HG02798 (cell line): ENCODE measurements around the gene WNT9A.

Experiments
- ATAC-seq: cut with Tn5 transposase; IDR thresholded peaks from one replicate; pipeline ENCODE4 v1.9.1; 2021; ENCODE audit warnings: mild to moderate bottlenecking; ENCODE audit not compliant: unreplicated experiment, poor library complexity

Gene WNT9A

DNA sequence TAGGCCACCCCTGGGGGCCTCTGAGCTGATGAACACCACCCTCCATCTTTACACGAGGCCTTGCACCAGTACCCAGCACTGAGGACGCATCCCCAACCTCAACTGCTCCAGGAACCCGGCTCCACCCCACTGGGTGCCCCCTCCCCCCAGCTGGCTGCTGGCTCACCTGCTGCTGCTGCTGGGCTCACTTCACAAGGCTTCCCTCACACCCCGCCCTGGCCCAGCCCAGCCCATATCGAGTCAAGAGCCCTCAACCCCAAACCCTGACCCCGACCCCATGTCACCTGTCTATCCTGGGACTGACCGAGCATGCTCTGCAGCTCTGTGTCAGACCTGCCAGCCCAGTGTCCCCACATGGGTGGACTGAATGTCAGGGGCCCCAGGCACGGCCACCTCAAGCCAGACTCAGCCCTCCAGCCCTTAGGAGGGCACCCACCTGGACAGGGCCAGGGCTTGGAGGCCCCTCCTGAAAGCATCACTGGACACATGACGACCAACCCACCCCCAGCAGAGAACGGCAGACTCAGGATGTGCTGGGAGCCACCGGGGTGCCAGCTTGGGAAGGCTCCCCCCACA lies 21.4 kb downstream of the WNT9A start:
- no peak for ATAC-seq

DNA sequence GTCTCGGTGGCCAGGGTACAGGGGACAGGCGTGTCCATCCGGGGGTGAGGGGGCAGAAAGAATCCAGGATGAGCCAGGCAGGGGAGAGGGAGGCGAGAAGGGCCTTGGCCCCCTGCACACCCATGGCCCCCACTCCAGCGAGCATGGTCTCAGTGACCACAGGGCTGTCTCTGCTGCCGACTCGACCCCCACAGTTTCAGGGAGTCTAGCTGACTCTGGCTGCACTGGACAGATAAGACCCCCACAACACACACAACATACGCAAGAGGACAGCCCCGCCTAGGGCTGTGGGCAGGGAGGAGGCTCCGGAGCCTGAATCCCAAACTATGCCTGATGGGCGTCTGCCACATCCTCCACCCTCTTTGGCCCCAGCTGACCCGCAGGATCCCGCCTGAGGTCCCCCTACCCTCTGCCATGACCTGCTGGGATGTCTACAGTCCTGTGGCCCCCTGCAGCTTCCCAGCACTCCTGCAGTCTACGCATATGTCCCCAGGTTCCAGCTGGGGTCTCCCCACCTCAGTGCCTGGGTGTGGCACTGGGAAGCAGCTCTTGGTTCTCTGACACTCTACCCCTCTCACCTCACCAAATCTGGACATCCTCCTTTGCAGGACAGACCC lies 22.0 kb downstream of the WNT9A start:
- ATAC-seq = no peak

DNA sequence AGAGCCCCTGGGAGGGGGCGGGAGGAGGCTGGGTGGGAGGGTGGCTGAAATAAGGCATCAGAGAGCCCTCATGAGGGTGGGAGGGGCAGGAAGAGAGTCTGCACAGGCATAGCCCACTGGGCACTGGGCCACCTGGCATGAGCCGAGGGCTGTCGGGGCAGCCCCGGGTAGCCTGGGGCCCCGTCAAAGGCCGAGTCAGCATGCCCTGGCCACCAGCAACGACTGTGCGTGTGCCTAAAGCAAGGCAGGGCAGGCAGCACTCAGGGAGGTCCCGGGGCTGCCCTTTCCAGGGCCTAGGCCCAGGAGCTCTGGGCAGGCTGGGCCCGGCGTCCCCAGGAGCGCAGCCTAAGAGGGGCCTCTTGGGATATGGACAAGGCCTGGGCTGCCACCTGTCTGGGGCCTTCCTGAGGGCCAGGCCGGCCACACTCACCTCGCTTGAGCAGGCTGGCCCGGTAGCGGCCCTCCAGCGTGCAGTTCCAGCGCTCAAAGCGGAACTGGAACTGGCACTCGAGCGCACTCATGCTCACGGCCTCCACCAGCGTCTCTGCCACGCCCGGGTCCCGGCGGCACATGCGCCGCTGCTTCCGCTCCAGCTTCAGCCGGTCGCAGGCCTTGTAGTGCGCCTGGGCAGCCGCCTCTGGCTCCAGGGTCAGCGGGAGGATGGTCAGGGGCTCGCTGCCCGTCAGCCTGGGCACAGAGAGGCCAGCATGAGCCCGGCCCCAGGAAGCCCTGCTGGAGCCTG lies 22.7 kb downstream of the WNT9A start:
- no peak for ATAC-seq

DNA sequence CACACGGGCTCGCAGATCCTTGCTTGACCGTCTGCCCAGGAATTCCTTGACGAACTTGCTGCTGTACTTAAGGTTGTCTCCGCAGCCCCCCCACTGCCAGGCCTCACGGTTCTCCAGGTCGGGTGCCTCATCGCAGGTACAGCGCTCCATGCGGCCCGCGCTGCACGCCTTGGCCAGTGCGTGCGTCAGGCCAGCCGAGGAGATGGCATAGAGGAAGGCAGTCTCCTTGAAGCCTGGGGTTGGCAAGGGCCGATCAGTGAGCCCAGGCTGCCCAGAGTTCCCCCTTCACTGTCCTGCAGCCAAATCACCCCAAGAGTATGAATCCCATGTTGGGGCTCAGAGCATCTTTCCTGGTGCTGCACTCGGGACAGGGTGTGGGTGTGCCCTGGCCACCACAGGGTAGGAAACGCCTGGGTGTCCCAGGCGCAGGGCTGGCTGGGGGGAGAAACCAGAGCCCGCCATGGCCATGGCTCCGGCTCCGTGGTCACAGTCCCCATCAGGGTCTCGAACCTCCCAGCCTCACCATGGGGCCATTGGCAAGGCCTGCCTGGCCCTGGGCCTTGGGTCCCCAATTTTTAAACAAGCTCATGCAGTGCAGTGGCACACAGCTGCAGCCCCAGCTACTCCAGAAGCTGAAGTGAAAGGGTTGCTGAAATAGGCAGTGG lies 23.4 kb downstream of the WNT9A start:
- ATAC-seq = no peak

DNA sequence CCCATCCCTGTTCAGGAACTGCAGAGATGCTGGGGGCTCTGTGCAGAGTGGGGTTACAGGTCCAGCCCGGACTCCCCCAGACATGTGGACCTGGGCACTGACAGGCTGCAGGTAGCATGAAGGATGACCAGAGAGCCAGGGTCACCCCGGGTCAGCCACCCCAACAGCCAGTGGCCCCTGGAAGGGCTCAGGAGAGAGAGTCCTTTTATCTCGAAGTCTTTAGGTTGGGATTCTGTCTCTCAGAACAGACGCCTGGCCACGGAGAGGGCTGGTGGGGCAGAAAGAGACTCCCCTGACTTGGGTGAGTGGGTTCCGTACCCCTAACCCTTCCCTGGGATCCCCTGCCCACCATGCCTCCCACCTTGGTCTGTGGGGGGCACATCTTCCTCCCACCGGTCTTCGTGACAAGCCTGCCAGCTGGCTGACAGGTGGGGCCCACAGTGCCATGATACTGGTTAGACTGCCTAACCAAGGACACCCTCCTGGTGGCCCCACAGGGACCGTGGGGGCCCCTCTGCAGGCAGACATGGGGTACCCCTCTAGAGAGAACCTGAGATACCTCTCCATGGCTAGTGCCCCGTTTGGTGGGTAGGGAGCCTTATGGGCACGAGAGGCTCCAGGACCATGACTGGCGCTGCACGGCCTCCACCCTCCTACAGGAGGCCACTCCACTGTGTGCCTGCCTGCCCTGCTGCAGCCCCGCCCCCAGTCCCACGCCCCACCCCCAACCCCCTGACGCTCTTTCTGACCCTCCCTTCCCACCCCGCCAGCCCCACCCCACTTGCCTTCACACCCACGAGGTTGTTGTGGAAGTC lies 24.2 kb downstream of the WNT9A start:
- no peak for ATAC-seq

DNA sequence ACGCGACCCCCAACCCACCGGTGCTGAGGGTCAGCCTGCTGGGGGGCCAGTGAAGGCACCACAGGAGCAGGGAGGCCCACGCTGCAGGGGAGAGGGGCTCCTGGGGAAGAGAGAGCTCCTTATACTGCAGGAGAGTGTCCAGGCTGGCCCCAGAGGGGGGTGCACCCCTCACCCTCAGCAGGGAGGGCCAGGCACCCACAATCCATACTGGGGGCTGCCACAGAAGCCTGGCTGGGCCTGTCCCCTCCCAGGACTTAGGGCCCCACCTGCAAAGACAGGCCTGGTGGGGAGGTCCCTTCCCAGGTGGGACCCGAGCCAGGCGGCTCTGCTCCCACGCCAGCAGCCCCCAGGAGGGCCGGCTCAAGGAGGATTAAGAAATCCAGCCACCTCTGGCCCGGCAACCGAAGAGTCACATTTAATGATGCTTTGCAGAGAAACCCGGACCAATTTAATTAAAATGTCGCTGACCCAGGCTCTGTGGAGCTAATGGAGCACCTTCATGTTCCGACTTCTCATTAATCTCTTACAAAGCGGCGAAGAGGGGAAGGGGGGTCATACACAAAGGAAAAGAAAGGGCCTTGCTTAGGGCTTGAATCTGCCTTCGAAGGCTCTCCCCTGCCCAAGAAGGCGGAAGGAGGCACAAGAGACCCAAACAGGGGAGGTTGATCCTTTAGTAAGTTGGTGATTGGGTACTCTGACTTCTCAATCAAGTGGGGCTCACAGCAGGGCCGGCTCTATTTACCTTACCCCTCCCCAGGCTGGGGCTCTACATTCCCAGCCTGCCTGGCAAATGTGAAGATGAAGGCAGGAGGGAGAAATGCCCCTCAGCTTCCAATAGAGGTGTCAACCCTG lies 25.0 kb downstream of the WNT9A start:
- ATAC-seq = no peak

DNA sequence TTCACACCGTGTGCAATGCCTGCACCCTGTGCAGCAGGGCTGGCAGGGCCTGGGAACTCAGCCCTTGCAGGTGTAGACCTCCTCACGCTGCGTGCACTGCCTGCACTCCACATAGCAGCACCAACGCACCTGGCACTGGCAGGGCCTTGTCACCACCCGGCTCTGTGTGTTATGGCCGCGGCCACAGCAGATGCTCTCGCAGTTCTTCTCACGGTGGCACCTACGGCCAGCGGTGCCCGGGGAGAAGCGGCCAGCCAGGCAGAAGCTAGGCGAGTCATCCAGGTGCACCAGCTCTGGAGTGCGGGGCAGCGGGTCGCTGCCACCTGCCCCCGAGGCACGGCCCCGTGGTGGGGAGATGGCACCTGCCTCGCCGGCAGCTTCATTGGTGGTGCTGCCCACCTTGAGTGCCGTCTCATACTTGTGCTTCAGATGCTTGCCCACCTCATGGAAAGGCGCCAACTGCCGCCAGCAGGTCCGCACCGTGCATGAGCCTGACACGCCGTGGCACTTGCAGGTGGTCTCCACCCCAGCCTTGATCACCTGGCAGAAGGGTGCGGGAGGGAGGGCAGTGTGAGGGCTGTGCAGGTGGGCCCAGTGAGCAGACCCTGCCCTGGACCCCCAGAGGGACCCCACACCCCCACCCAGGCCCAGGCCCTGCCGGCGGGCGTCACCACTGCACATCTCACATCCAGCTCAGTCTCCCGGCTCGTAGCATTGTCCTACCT lies 26.1 kb downstream of the WNT9A start:
- ATAC-seq = no peak

DNA sequence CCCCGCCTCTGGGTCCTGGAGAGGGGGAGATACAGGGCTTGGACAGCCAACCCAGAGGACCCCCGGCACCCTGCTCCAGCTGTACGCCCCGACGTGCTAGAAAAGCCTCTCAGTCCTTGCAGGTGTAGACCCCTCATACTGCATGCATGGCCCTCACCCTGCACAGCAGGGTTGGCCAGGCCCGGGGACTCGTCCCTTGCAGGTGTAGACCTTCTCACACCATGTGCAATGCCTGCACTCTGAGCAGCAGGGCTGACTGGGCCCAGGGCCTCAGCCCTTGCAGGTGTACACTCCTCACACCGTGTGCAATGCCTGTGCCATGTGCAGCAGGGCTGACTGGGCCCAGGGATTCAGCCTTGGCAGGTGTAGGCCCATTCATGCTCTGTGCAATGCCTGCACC lies 26.8 kb downstream of the WNT9A start:
- ATAC-seq = no peak

DNA sequence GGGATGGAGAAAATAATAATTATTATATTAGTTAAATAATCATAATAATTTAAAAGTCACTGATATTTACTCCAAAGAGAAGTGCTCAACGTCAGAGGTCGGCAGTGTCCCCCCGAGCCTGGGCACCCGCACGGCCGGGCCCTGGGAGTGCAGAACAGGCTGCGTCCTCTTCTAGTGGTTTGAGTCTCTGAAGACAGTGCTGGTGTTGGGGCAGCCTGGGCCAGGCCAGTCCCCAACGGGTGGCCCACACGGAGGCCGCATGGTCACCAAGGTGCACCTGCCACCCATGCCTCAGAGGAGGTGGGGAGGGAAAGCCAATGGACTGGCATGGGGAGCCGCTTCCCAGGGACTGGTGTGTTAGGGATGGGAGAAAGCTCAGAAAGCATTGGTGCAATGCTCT lies 27.3 kb downstream of the WNT9A start:
- ATAC-seq = no peak

DNA sequence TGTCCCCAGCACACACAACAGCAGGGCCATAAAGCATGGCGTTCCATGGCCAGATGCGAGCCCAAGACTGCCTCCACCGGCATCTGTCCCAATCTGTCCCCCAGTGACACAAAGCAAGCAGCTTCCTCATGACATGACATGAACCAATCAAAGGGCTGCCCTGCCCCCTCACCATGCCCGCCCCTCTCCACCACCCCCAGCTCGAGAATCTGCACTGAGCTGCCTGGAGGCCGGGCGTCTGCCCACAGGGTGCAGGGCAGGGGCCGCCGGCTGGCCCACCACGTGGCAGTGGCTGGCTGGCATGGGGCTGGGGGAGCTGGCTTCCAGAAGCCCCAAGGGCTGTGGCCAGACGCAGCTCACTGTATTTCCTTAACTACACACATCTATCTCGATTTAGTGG lies 27.8 kb downstream of the WNT9A start:
- no peak for ATAC-seq

DNA sequence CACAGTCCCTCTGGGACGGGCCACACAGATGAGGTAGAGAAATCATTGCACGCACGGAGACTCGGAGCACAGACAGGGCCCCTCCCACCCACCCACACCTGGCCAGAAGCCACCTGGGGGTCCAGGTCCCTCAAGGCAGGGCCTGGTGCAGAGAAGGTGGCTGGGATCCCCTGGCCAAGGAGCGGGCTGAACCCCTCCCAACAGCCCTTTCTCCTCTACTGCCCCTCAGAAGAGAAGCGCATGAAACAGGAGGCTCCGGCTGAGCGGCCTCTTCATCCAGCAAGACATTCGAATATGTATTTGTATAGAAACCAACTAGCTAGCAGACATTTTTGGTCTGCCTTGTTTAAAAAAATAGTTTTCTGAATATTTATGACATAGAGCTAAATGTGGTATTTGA lies 29.0 kb downstream of the WNT9A start:
- ATAC-seq = no peak

DNA sequence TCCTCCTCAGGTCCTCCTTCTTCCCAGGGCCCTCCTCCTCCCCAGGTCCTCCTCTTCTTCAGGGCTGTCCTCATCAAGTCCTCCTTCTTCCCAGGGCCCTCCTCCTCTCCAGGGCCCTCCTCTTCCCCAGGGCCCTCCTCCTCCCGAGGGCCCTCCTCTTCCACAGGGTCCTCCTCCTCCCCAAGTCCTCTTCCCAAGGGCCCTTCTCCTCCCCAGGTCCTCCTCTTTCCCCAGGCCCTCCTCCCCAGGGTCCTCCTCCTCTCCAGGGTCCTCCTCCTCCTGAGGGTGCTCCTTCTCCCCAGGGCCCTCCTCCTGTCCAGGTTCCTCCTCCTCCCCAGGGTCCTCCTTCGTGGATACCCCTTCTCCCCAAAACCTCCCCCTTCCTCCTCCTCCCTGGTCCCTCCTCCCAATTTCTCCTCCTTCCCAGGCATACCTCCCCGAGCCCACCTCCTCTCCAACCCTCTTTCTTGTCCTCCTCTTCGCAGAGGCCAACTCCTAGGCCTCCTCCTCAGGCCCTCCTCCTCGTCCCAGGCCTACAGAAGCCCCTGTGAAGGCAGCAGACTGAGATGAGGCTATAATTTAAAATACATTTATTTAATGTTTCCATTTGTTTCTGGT lies 29.5 kb downstream of the WNT9A start:
- ATAC-seq = no peak

DNA sequence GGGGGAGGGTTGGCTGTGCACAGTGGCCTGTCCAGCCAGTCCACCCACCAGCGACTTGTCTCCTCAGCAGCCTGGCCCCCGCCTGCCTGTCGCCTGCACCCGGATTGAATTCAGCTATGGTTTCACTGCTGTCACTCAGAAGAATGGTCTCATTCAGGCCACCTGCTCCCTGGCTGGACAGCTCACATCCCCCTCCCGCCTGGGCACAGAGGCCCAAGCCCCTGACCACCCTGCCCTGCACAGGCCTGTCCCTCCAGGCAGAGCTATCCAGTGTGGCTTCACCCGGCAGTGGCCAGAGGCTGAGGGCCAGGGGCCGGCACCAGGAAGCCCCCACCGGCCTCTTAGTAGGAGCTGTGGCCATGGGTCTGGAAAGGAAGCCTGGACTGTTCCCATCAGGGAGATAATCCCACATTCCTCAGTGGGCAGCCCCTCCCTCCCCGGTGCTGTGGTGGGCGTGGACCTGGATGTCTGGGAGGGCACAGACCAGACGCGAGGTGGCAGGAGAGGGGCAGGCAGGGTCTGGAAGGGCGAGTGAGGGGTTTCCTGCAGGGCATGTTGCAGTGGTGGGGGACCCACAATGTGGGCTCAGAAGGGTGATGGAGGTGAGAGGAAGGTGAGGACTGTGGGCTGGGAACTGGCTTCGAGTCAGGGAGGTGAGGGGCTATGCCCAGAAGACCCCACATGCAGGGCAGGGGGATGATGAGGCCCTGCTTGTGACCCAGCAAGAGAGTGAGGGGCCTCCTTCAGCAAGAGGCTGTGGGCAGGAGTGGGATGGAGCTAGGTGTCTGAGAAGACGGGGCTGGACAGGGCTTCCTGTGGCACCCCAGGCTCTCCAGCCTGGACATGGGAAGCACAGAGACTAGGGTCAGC lies 30.4 kb downstream of the WNT9A start:
- ATAC-seq = no peak

DNA sequence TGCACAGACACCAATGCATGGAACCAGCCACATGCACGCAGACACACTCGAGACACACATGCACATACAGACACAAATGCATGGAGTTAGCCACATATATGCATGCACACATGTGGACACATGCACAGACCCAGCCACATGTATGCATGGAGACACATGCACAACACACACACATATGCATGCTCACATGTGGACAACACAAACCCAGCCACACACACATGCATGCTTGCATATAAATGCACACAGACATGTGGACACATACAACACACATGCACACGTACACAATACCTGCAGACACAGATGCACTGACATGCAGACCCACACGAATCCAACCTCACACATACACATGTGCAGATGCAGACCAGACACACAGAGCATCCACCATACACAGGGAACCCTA lies 31.1 kb downstream of the WNT9A start:
- ATAC-seq = no peak

DNA sequence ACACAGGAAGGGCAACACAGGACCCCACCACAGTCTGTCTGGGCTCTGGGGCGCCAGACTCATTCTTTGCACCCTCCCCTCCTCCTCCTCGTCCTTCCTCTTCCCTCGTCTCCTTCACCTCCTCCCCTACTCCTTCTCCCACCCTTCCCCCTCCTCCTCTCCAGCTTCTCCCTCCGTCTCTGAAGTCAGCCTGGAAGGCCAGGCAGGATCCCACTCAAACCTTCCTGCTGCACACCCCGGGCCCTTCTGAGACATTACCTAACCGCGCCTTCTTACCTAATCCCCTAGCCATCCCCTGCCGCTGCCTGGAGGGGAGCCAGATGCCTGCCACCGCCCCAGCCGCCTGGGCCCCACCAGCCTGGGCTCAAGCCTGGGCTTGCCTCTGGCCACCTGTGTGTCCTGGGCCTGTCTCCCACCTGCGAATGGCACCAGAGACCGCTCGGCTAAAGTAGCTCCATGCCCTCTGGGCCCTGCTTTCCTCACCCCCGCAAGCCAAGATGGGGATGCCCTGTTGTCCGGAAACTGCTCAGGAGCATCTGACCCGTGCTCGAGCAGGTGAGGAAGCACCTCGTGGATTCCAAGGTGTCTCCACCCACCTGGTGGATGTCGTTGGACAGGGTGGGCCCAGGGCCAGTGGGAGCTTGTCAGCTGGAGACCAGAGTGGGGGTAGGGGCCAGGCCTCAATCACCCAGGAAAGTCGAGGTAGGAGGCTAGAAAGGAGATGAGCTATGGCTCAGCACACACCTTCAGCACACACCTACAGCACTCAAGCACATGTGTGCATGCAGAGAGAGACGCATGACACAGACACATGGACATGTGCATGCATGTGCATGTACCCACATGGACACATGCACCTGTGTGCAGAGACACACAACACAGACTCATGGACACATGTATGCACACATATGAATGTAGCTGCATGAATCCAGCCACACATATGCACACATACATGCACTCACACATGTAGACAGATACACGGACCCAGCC lies 31.9 kb downstream of the WNT9A start:
- no peak for ATAC-seq

DNA sequence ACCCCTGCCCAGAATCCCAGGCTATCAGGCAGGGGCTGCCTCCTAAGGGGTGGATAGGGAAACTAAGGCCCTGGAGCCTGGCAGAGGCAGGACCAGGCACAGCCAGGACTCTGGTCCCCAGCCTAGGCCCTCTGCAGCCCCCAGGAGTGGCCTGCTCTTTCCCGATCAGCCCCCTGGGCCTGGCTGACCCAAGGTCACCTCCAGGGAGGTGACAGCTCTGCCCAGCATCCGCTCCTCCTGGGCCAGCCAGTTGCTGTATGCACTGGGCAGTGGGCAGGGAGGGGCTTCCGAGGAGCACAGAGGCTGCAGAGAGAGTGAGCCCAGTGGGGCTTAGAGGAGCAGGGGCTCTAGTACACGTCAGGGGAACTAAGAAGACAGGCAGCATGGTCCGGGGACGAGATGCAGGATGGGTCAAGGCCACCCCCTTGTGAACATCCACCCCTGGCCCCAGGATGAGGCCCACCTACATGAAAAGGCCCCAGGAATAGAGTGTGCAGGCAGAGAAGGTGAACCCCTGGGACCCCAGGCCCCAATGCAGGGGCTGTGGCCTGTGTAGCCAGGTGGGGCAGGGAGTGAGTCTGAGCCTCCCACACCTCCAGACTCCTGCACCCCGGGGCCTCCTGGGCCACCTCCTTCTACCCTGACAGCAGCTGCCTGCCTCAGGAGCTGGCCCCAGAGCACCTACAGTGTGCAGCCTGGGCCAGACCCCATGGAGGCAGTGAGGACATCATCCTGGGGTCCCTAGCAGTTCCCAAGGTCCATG lies 32.8 kb downstream of the WNT9A start:
- ATAC-seq = no peak
